Mucosa of descending colon (tissue), 3 donors: Measurements from ENCODE around the gene SEC62. TPM values are rescaled to one million over a fixed set of nuclear protein-coding genes. Genes with fewer than 3 reads are reported as not detected.

Experiments used
- ATAC-seq: fragments of 200-7000 bp; cut with Tn5 transposase; one replicate; pipeline ENCODE4 v1.9.1; 2020; ENCODE audit warnings: mild to moderate bottlenecking, moderate library complexity
- DNase-seq, 3 donors: peaks; one replicate each; pipeline ENCODE4 v3.0.0-alpha.2; 2020
- H3K36me3 ChIP-seq: fragments of 200-600 bp; one replicate; pipeline ENCODE4 v1.8.0; 2021; ENCODE audit warnings: low read depth, mild to moderate bottlenecking
- H3K4me1 ChIP-seq: fragments of 200-600 bp; one replicate; pipeline ENCODE4 v1.8.0; 2021; ENCODE audit warnings: low read depth, mild to moderate bottlenecking
- H3K4me3 ChIP-seq: fragments of 200-600 bp; one replicate; pipeline ENCODE4 v1.8.0; 2021; ENCODE audit warnings: mild to moderate bottlenecking
- H3K9me3 ChIP-seq: fragments of 200-600 bp; one replicate; pipeline ENCODE4 v1.8.0; 2021; ENCODE audit warnings: mild to moderate bottlenecking
- CTCF ChIP-seq: fragments of 200-600 bp; IDR thresholded peaks from one replicate; pipeline ENCODE4 v1.8.0; 2022; ENCODE audit warnings: antibody characterized with exemption, mild to moderate bottlenecking
- intact Hi-C, 2 donors: fragments of 100-400 bp; cut with DNase I in 1 of 2; cut with micrococcal nuclease in 1 of 2; formaldehyde crosslinking; loops; one replicate each; pipeline versions ENCODE4 v1.11.0 to v1.11.1; 2022; cut with DNase I, micrococcal nuclease
- total RNA-seq, 3 donors: library from RNA; stranded (reverse); fragmentation: NEBNext Ultra II Directional in 2 of 3; extraction: Animal tissue kit (Norgen Biotek cat#: 25700) in 2 of 3; gene quantifications; one replicate each; pipeline versions ENCODE4 v1.2.1 to v1.2.4, GENCODE V29; 2021 to 2023
- donor health status: DM: no; HTN: no; CAD: no; lungs with moderate emphysema.
- donor health status: DM: no; HTN: no; CAD: no.
- donor health status: DM: no; HTN: yes; CAD: no.

The SEC62 gene
- total RNA-seq, 3 donors from 2014 or later = 83.2 to 166 (median 85.9) TPM

- TF ChIP-seq CTCF = no peak
- no peak for DNase-seq
- ATAC-seq = no peak
- Histone ChIP-seq H3K9me3 (no peaks in the 10 kb centered on the region), H3K4me1 (no peaks in the 10 kb centered on the region), H3K36me3 (no peaks in the 10 kb centered on the region), H3K4me3 (no peak overlapping the region)
- intact Hi-C loops = no loop called here
Measured at GRCh38 chr3:169955406-169955805, 11.2 kb upstream of the SEC62 start.

GRCh38 chr3:169964176-169964575 is 2.4 kb upstream of the SEC62 start:
- no peak for ATAC-seq
- Histone ChIP-seq H3K9me3 (no peaks in the 10 kb centered on the region), H3K4me3 (no peak overlapping the region), H3K4me1 (peaks cover 12% of the 10 kb centered on the region), H3K36me3 (no peaks in the 10 kb centered on the region)
- intact Hi-C loops = no loop called here
- TF ChIP-seq CTCF = no peak
- DNase-seq = no peak

GRCh38 chr3:169965562-169966427 is 812 bp upstream of the SEC62 start:
- TF ChIP-seq CTCF = no peak

GRCh38 chr3:169966951-169967915 is 626 bp downstream of the SEC62 start:
- ATAC-seq = peak; percentile 70
- TF ChIP-seq CTCF = no peak
- peak in 2 of 3 donors; percentile 56 for DNase-seq
- intact Hi-C loops = no loop called here
- peaks cover 16% of the 10 kb centered on the region for H3K4me1 ChIP-seq
- H3K36me3 ChIP-seq = no peaks in the 10 kb centered on the region
- peak overlapping the region; percentile 90 for H3K4me3 ChIP-seq
- H3K9me3 ChIP-seq = no peaks in the 10 kb centered on the region

More at GRCh38 chr3:169965562-169966427, 812 bp upstream of the SEC62 start:
- H3K4me1 ChIP-seq = peaks cover 12% of the 10 kb centered on the region
- ATAC-seq = peak; percentile 35
- H3K36me3 ChIP-seq = no peaks in the 10 kb centered on the region
- no peaks in the 10 kb centered on the region for H3K9me3 ChIP-seq
- intact Hi-C loops = no loop called here
- H3K4me3 ChIP-seq = peak overlapping the region; percentile 90
- peak in 1 of 3 donors; percentile 33 for DNase-seq

- no peak for ATAC-seq
- Histone ChIP-seq H3K9me3 (no peaks in the 10 kb centered on the region), H3K4me3 (no peak overlapping the region), H3K36me3 (no peaks in the 10 kb centered on the region), H3K4me1 (peaks cover 16% of the 10 kb centered on the region)
- TF ChIP-seq CTCF = no peak
- no peak for DNase-seq
- intact Hi-C loops = no loop called here
Measured at GRCh38 chr3:169968224-169968885, 1.7 kb downstream of the SEC62 start.
